Stimulated activated naive CD8-positive, alpha-beta T cell treated with anti-CD3 and anti-CD28 coated beads, Interleukin-15, Interleukin-2, amounts not matched to agents 100 ng/mL and 50 ng/mL, for 24 hours (primary cell): ENCODE results near the gene TTLL1.
"Not testable (repeated sequence)": the region's sequence is repeated elsewhere in the genome, so short reads cannot be mapped to it uniquely, and the experiment has no call there.

ENCODE experiments used
- H3K27ac Mint-ChIP-seq: one replicate; pipeline ENCODE4 v1.8.0; 2021; ENCODE audit warnings: mild to moderate bottlenecking, mixed read lengths
- H3K27me3 Mint-ChIP-seq: one replicate; pipeline ENCODE4 v1.8.0; 2021; ENCODE audit warnings: mixed read lengths
- H3K36me3 Mint-ChIP-seq: one replicate; pipeline ENCODE4 v1.8.0; 2021; ENCODE audit warnings: low read depth, mixed read lengths
- H3K4me1 Mint-ChIP-seq: one replicate; pipeline ENCODE4 v1.8.0; 2021; ENCODE audit warnings: low read depth, mixed read lengths
- H3K4me3 Mint-ChIP-seq: one replicate; pipeline ENCODE4 v1.8.0; 2021; ENCODE audit warnings: mild to moderate bottlenecking, mixed read lengths
- H3K9me3 Mint-ChIP-seq: one replicate; pipeline ENCODE4 v1.8.0; 2021; ENCODE audit warnings: mixed read lengths

TTLL1 gene

GRCh38 chr22:43002202-43002586, 87.0 kb downstream of the TTLL1 start:
- Mint-ChIP-seq H3K4me1 (peaks cover 97% of the 10 kb centered on the region), H3K4me3 (peak overlapping the region; percentile 5), H3K36me3 (peaks cover 5% of the 10 kb centered on the region), H3K27me3 (no peaks in the 10 kb centered on the region), H3K27ac (peak overlapping the region; percentile 19), H3K9me3 (no peaks in the 10 kb centered on the region)

GRCh38 chr22:43001271-43002201, 87.7 kb downstream of the TTLL1 start:
- Mint-ChIP-seq H3K27ac (peak overlapping the region; percentile 38), H3K9me3 (no peaks in the 10 kb centered on the region), H3K27me3 (no peaks in the 10 kb centered on the region), H3K4me3 (peak overlapping the region; percentile 5), H3K4me1 (peaks cover 92% of the 10 kb centered on the region), H3K36me3 (peaks cover 5% of the 10 kb centered on the region)

- H3K4me3 Mint-ChIP-seq, result peak overlapping the region; percentile 58
- no peaks in the 10 kb centered on the region for H3K27me3 Mint-ChIP-seq
- peak overlapping the region; percentile 82 for H3K27ac Mint-ChIP-seq
- H3K9me3 Mint-ChIP-seq, result no peaks in the 10 kb centered on the region
- H3K36me3 Mint-ChIP-seq, result peaks cover 5% of the 10 kb centered on the region
- H3K4me1 Mint-ChIP-seq, result peaks cover 86% of the 10 kb centered on the region
These were observed 88.6 kb downstream of the TTLL1 start for GRCh38 chr22:43000441-43001175.

- H3K4me1 Mint-ChIP-seq, result peaks cover 74% of the 10 kb centered on the region
- no peaks in the 10 kb centered on the region for H3K9me3 Mint-ChIP-seq
- peak overlapping the region; percentile 62 for H3K27ac Mint-ChIP-seq
- H3K36me3 Mint-ChIP-seq, result no peaks in the 10 kb centered on the region
- H3K27me3 Mint-ChIP-seq, result no peaks in the 10 kb centered on the region
- H3K4me3 Mint-ChIP-seq, result no peak overlapping the region
These were observed 91.6 kb downstream of the TTLL1 start for GRCh38 chr22:42997582-42998090.

- H3K4me1 Mint-ChIP-seq, result peaks cover 68% of the 10 kb centered on the region
- no peaks in the 10 kb centered on the region for H3K27me3 Mint-ChIP-seq
- H3K4me3 Mint-ChIP-seq, result no peak overlapping the region
- no peaks in the 10 kb centered on the region for H3K36me3 Mint-ChIP-seq
- H3K27ac Mint-ChIP-seq, result no peak overlapping the region
- no peaks in the 10 kb centered on the region for H3K9me3 Mint-ChIP-seq
These were observed 92.4 kb downstream of the TTLL1 start for GRCh38 chr22:42996646-42997365.

GRCh38 chr22:42995654-42996053, 93.5 kb downstream of the TTLL1 start:
- H3K36me3 Mint-ChIP-seq, H3K27ac Mint-ChIP-seq, H3K9me3 Mint-ChIP-seq, H3K27me3 Mint-ChIP-seq, H3K4me3 Mint-ChIP-seq: not testable (repeated sequence)
- peaks cover 68% of the 10 kb centered on the region for H3K4me1 Mint-ChIP-seq

- no peak overlapping the region for H3K4me3 Mint-ChIP-seq
These were observed 94.2 kb downstream of the TTLL1 start for GRCh38 chr22:42994917-42995562.

GRCh38 chr22:42994276-42994916, 94.8 kb downstream of the TTLL1 start:
- Mint-ChIP-seq H3K27ac (no peak overlapping the region), H3K4me1 (peaks cover 61% of the 10 kb centered on the region), H3K4me3 (no peak overlapping the region), H3K9me3 (no peaks in the 10 kb centered on the region), H3K36me3 (no peaks in the 10 kb centered on the region), H3K27me3 (no peaks in the 10 kb centered on the region)

More at GRCh38 chr22:42994917-42995562, 94.2 kb downstream of the TTLL1 start:
- H3K27me3 Mint-ChIP-seq, result no peaks in the 10 kb centered on the region
- no peaks in the 10 kb centered on the region for H3K9me3 Mint-ChIP-seq
- peaks cover 67% of the 10 kb centered on the region for H3K4me1 Mint-ChIP-seq
- no peaks in the 10 kb centered on the region for H3K36me3 Mint-ChIP-seq
- no peak overlapping the region for H3K27ac Mint-ChIP-seq

- Mint-ChIP-seq H3K27ac (no peak overlapping the region), H3K36me3 (no peaks in the 10 kb centered on the region), H3K27me3 (no peaks in the 10 kb centered on the region), H3K4me1 (peaks cover 54% of the 10 kb centered on the region), H3K9me3 (no peaks in the 10 kb centered on the region), H3K4me3 (no peak overlapping the region)
These were observed 95.4 kb downstream of the TTLL1 start for GRCh38 chr22:42993651-42994275.

- no peaks in the 10 kb centered on the region for H3K36me3 Mint-ChIP-seq
- H3K27ac Mint-ChIP-seq, result no peak overlapping the region
- no peaks in the 10 kb centered on the region for H3K9me3 Mint-ChIP-seq
- H3K27me3 Mint-ChIP-seq, result no peaks in the 10 kb centered on the region
- H3K4me3 Mint-ChIP-seq, result no peak overlapping the region
- peaks cover 47% of the 10 kb centered on the region for H3K4me1 Mint-ChIP-seq
These were observed 96.2 kb downstream of the TTLL1 start for GRCh38 chr22:42992886-42993479.

GRCh38 chr22:42992092-42992491, 97.1 kb downstream of the TTLL1 start:
- no peak overlapping the region for H3K4me3 Mint-ChIP-seq
- H3K4me1 Mint-ChIP-seq, result peaks cover 41% of the 10 kb centered on the region
- no peaks in the 10 kb centered on the region for H3K36me3 Mint-ChIP-seq
- H3K27me3 Mint-ChIP-seq, result no peaks in the 10 kb centered on the region
- H3K9me3 Mint-ChIP-seq, result no peaks in the 10 kb centered on the region
- no peak overlapping the region for H3K27ac Mint-ChIP-seq

GRCh38 chr22:42991010-42991651, 98.1 kb downstream of the TTLL1 start:
- H3K27me3 Mint-ChIP-seq, result no peaks in the 10 kb centered on the region
- no peaks in the 10 kb centered on the region for H3K9me3 Mint-ChIP-seq
- no peaks in the 10 kb centered on the region for H3K36me3 Mint-ChIP-seq
- no peak overlapping the region for H3K27ac Mint-ChIP-seq
- H3K4me1 Mint-ChIP-seq, result peaks cover 40% of the 10 kb centered on the region
- no peak overlapping the region for H3K4me3 Mint-ChIP-seq
